Body of pancreas (tissue), 4 donors: Measurements from ENCODE around the gene AP1S2. TPM values are rescaled to one million over a fixed set of nuclear protein-coding genes. Genes with fewer than 3 reads are reported as not detected.

Experiments used
- ATAC-seq: fragments of 150-250 bp; one replicate; pipeline ENCODE4 v1.9.1; 2016
- DNase-seq, 4 donors: peaks; one replicate each; pipeline ENCODE4 v3.0.0-alpha.2; 2019
- H3K27ac ChIP-seq, 4 donors: fragments of 200-600 bp; sonication (generic); 1 replicate in 3 of 4; 2 replicates in 1 of 4; pipeline versions ENCODE4 v1.5.1 to v1.6.1; 2016 to 2019; ENCODE audit warnings: mild to moderate bottlenecking in 1 of 4, mixed read lengths in 1 of 4, moderate library complexity in 1 of 4
- H3K27me3 ChIP-seq, 2 donors: fragments of 200-600 bp; sonication (generic); one replicate each; pipeline ENCODE4 v1.6.0; 2016; ENCODE audit warnings: mild to moderate bottlenecking in 1 of 2
- H3K36me3 ChIP-seq, 2 donors: fragments of 200-600 bp; sonication (generic); replicated peaks in 1 of 2; 2 replicates each; pipeline ENCODE4 v1.5.1; 2016; ENCODE audit warnings: low read depth in 2 of 2; ENCODE audit not compliant: insufficient read depth in 1 of 2
- H3K4me1 ChIP-seq: fragments of 200-600 bp; sonication (generic); one replicate; pipeline ENCODE4 v1.6.0; 2016
- H3K4me3 ChIP-seq, 2 donors: fragments of 200-600 bp; sonication (generic); 1 replicate in 1 of 2; 2 replicates in 1 of 2; pipeline ENCODE4 v1.5.1; 2016 to 2019
- H3K9me3 ChIP-seq, 3 donors: fragments of 200-600 bp; sonication (generic); 1 replicate in 2 of 3; 2 replicates in 1 of 3; pipeline ENCODE4 v1.5.1; 2016
- CTCF ChIP-seq, 7 experiments: fragments of 450-650 bp in 4 of 7; fragments of 200-600 bp in 3 of 7; sonication (generic) in 3 of 7; IDR thresholded peaks; one replicate each; pipeline ENCODE4 v1.5.1; 2016 to 2019; ENCODE audit warnings: antibody characterized with exemption in 7 of 7
- POLR2A ChIP-seq, 3 donors: fragments of 450-650 bp; IDR thresholded peaks; one replicate each; pipeline ENCODE4 v1.6.1; 2016; ENCODE audit warnings: antibody characterized with exemption in 3 of 3, mild to moderate bottlenecking in 2 of 3
- WGBS, 2 donors: methylation state at CpG; one replicate each; pipeline ENCODE4 v1.1.5; 2017; 5-methylcytosine and 5-hydroxymethylcytosine counted together
- intact Hi-C: fragments of 100-400 bp; cut with DNase I; formaldehyde crosslinking; loops from one replicate; pipeline ENCODE4 v1.15.1; 2023
- total RNA-seq, 2 donors: library from RNA; depleted of rRNA; stranded (reverse); fragments of >200 nt; gene quantifications; one replicate each; pipeline ENCODE4 v1.1.0, GENCODE V29; 2016

Gene AP1S2
- total RNA-seq, 2 donors from 2014 or later = 7.6 to 11.7 TPM

GRCh38 chrX:15853586-15854079, 980 bp downstream of the AP1S2 start:
- DNase-seq (no peak), ATAC-seq (no peak)
- no peaks in the 10 kb centered on the region for H3K4me1 ChIP-seq
- WGBS, 2 donors = 17 to 23% methylated on average over 14 of the region's 14 CpGs
- no peaks in the 10 kb centered on the region for H3K36me3 ChIP-seq
- H3K9me3 ChIP-seq = no peaks in the 10 kb centered on the region
- TF ChIP-seq POLR2A (IDR thresholded peaks at IDR 0.05) (no peak), CTCF (IDR thresholded peaks at IDR 0.05) (no peak)
- intact Hi-C loops = no loop called here
- peak overlapping the region in 1 of 2 donors; percentile 50 for H3K4me3 ChIP-seq
- peak overlapping the region in 3 of 4 donors; percentile 81 to 92 (median 91) for H3K27ac ChIP-seq
- no peaks in the 10 kb centered on the region for H3K27me3 ChIP-seq

GRCh38 chrX:15849555-15849954, 5.1 kb downstream of the AP1S2 start:
- no peaks in the 10 kb centered on the region for H3K9me3 ChIP-seq
- intact Hi-C loops = no loop called here
- no peaks in the 10 kb centered on the region for H3K27me3 ChIP-seq
- no peak overlapping the region for H3K27ac ChIP-seq
- H3K4me3 ChIP-seq = no peak overlapping the region
- TF ChIP-seq CTCF (IDR thresholded peaks at IDR 0.05) (peak in 1 of 7 experiments; percentile 15), POLR2A (IDR thresholded peaks at IDR 0.05) (no peak)
- 65 to 73% methylated on average over 5 of the region's 5 CpGs for WGBS, 2 donors
- DNase-seq (no peak), ATAC-seq (no peak)
- H3K36me3 ChIP-seq = no peaks in the 10 kb centered on the region
- H3K4me1 ChIP-seq = no peaks in the 10 kb centered on the region

- no peaks in the 10 kb centered on the region for H3K36me3 ChIP-seq
- no peaks in the 10 kb centered on the region for H3K27me3 ChIP-seq
- no peak for DNase-seq
- intact Hi-C loops = no loop called here
- peak overlapping the region in 1 of 4 donors; percentile 28 for H3K27ac ChIP-seq
- no peak overlapping the region for H3K4me3 ChIP-seq
- WGBS, 2 donors = 44 to 53% methylated on average over 1 of the region's 1 CpG
- no peak for ATAC-seq
- TF ChIP-seq CTCF (IDR thresholded peaks at IDR 0.05) (no peak), POLR2A (IDR thresholded peaks at IDR 0.05) (no peak)
- no peaks in the 10 kb centered on the region for H3K9me3 ChIP-seq
- H3K4me1 ChIP-seq = no peaks in the 10 kb centered on the region
Observed at GRCh38 chrX:15848576-15848975, 6.0 kb downstream of the AP1S2 start.

GRCh38 chrX:15843960-15844359, 10.7 kb downstream of the AP1S2 start:
- no peaks in the 10 kb centered on the region for H3K9me3 ChIP-seq
- no peak for ATAC-seq
- no peak overlapping the region for H3K27ac ChIP-seq
- H3K27me3 ChIP-seq = no peaks in the 10 kb centered on the region
- H3K36me3 ChIP-seq = no peaks in the 10 kb centered on the region
- no peak overlapping the region for H3K4me3 ChIP-seq
- no peak for TF ChIP-seq CTCF (IDR thresholded peaks at IDR 0.05)
- TF ChIP-seq POLR2A (IDR thresholded peaks at IDR 0.05) = no peak
- no peaks in the 10 kb centered on the region for H3K4me1 ChIP-seq
- DNase-seq = no peak
- intact Hi-C loops = no loop called here

- no peaks in the 10 kb centered on the region for H3K36me3 ChIP-seq
- H3K9me3 ChIP-seq = no peaks in the 10 kb centered on the region
- H3K27ac ChIP-seq = no peak overlapping the region
- H3K4me1 ChIP-seq = no peaks in the 10 kb centered on the region
- no peak overlapping the region for H3K4me3 ChIP-seq
- ATAC-seq (no peak), DNase-seq (no peak)
- no peaks in the 10 kb centered on the region for H3K27me3 ChIP-seq
- intact Hi-C loops = no loop called here
- 83 to 90% methylated on average over 2 of the region's 2 CpGs for WGBS, 2 donors
- no peak for TF ChIP-seq CTCF (IDR thresholded peaks at IDR 0.05)
- no peak for TF ChIP-seq POLR2A (IDR thresholded peaks at IDR 0.05)
Observed at GRCh38 chrX:15841853-15842516, 12.6 kb downstream of the AP1S2 start.
